NCI-H524 (cell line): ENCODE results near the gene KLF6.

Experiments
- DNase-seq, 2 experiments: peaks; one replicate each; lab custom pipeline; 2025; lab: John Stamatoyannopoulos, UW

Gene KLF6

GRCh38 chr10:3787816-3788215 is 2.8 kb upstream of the KLF6 start:
- DNase-seq, result no peak

- no peak for DNase-seq
These were observed 2.0 kb upstream of the KLF6 start for GRCh38 chr10:3787016-3787400.

GRCh38 chr10:3786295-3787015 is 1.4 kb upstream of the KLF6 start:
- DNase-seq, result peak in 1 of 2 experiments; percentile 44

- DNase-seq, result peak in 1 of 2 experiments; percentile 21
These were observed 852 bp upstream of the KLF6 start for GRCh38 chr10:3785851-3786271.

- DNase-seq, result peak; percentile 52 to 86
These were observed 342 bp upstream of the KLF6 start for GRCh38 chr10:3785251-3785850.

GRCh38 chr10:3783682-3784432 is 1.2 kb downstream of the KLF6 start:
- DNase-seq, result peak; percentile 25 to 45

GRCh38 chr10:3783316-3783681 is 1.7 kb downstream of the KLF6 start:
- peak in 1 of 2 experiments; percentile 17 for DNase-seq

- peak in 1 of 2 experiments; percentile 19 for DNase-seq
These were observed 2.3 kb downstream of the KLF6 start for GRCh38 chr10:3782451-3783315.

GRCh38 chr10:3782146-3782450 is 2.9 kb downstream of the KLF6 start:
- DNase-seq, result no peak

GRCh38 chr10:3781468-3782145 is 3.4 kb downstream of the KLF6 start:
- no peak for DNase-seq

GRCh38 chr10:3780771-3781467 is 4.1 kb downstream of the KLF6 start:
- DNase-seq, result no peak

GRCh38 chr10:3780021-3780770 is 4.8 kb downstream of the KLF6 start:
- DNase-seq, result no peak

- DNase-seq, result no peak
These were observed 5.8 kb downstream of the KLF6 start for GRCh38 chr10:3779158-3779741.

- no peak for DNase-seq
These were observed 6.3 kb downstream of the KLF6 start for GRCh38 chr10:3778692-3779157.

GRCh38 chr10:3777981-3778691 is 6.9 kb downstream of the KLF6 start:
- DNase-seq, result no peak

- no peak for DNase-seq
These were observed 8.0 kb downstream of the KLF6 start for GRCh38 chr10:3776796-3777571.

GRCh38 chr10:3775696-3776551 is 9.1 kb downstream of the KLF6 start:
- no peak for DNase-seq
